ENCODE measurements around the gene ENKD1.
A peak's percentile ranks its signal among the peaks of the same experiment; 100 is the strongest.

Gene ENKD1

GRCh38 chr16:67662653-67663010 lies 3.9 kb downstream of the ENKD1 start:
- no peak for DNase-seq

GRCh38 chr16:67661886-67662652 lies 4.5 kb downstream of the ENKD1 start:
- no peak for DNase-seq

- no peak for DNase-seq
Measured at GRCh38 chr16:67661101-67661761, 5.3 kb downstream of the ENKD1 start.

GRCh38 chr16:67660564-67661028 lies 6.0 kb downstream of the ENKD1 start, which contains the start of gene PARD6A:
PARD6A (plus strand) TSS chr16:67660960; CDS start chr16:67661039, 79 bp downstream.
- DNase-seq, result peak; percentile 94 to 96

GRCh38 chr16:67659675-67660563 lies 6.6 kb downstream of the ENKD1 start, which contains the start of gene ACD:
ACD (minus strand) TSS chr16:67660260; CDS start chr16:67660220, 40 bp downstream.
- DNase-seq, result peak; percentile 79 to 88

- no peak for DNase-seq
Measured at GRCh38 chr16:67658849-67659674, 7.5 kb downstream of the ENKD1 start.

GRCh38 chr16:67657751-67658518 lies 8.6 kb downstream of the ENKD1 start:
- no peak for DNase-seq

GRCh38 chr16:67657017-67657608 lies 9.4 kb downstream of the ENKD1 start:
- DNase-seq, result no peak

GRCh38 chr16:67656344-67657016 lies 10.1 kb downstream of the ENKD1 start:
- DNase-seq, result no peak

- no peak for DNase-seq
Measured at GRCh38 chr16:67655363-67655762, 11.2 kb downstream of the ENKD1 start.

GRCh38 chr16:67654403-67654911 lies 12.1 kb downstream of the ENKD1 start:
- no peak for DNase-seq

GRCh38 chr16:67653789-67654402 lies 12.7 kb downstream of the ENKD1 start:
- no peak for DNase-seq

GRCh38 chr16:67653128-67653788 lies 13.3 kb downstream of the ENKD1 start:
- DNase-seq, result no peak

- DNase-seq, result no peak
Measured at GRCh38 chr16:67652578-67653127, 13.9 kb downstream of the ENKD1 start.

- DNase-seq, result no peak
Measured at GRCh38 chr16:67651847-67652246, 14.7 kb downstream of the ENKD1 start.

GRCh38 chr16:67651039-67651438 lies 15.5 kb downstream of the ENKD1 start:
- no peak for DNase-seq

- no peak for DNase-seq
Measured at GRCh38 chr16:67650023-67650422, 16.5 kb downstream of the ENKD1 start.

- no peak for DNase-seq
Measured at GRCh38 chr16:67649494-67649931, 17.0 kb downstream of the ENKD1 start.

Data from hippocampal formation (tissue), 2 donors.